GM18909 (cell line): ENCODE data around the gene ANKFN1.

Experiments
- ATAC-seq: cut with Tn5 transposase; IDR thresholded peaks from one replicate; pipeline ENCODE4 v1.9.1; 2021; ENCODE audit warnings: mild to moderate bottlenecking; ENCODE audit not compliant: unreplicated experiment, poor library complexity

Gene ANKFN1

GRCh38 chr17:56536766-56537165, 383.5 kb downstream of the ANKFN1 start:
- ATAC-seq = no peak

DNA sequence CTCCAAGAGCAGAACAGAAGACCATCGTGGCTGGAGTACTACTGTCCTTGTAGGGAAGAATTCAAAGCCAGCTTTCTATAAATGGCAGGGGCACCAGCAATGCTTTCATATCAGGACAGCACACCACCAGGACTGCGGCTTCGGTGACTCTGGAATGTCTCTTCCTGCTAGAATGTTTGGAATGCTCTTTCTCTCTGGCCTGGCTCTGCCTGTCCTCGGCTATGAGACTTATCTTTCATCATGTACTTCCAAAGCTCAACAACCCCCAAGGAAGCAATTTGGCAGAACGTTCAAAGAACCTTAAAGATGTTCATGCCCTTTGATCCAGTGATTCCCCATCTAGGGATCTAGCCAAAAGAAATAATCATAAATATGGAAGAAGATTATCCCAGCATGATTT, 387.6 kb downstream of the ANKFN1 start:
- ATAC-seq = no peak

DNA sequence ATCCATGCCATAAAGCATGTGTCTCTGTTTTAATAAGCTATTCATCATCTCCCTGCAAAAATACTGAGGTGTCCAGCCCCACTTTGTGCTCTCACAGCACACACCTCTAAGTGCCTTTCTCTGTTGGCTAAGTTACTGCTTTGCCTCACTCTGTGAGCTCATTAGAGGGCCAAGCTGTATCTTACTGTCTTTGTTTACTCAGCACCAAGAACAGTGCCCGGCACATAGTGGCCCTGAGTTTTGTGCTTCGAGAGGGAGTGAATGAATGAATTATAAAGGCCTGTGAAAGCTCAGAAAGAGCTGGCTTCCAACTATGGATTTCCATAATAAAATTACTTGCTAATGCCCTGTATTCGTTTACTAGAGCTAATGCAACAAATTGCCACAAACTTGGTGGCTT, 390.0 kb downstream of the ANKFN1 start:
- no peak for ATAC-seq

GRCh38 chr17:56545106-56545505, 391.8 kb downstream of the ANKFN1 start:
- ATAC-seq = no peak

- no peak for ATAC-seq
These were observed 392.7 kb downstream of the ANKFN1 start for GRCh38 chr17:56545930-56546329.

GRCh38 chr17:56548661-56549060, 395.4 kb downstream of the ANKFN1 start:
- no peak for ATAC-seq

- ATAC-seq = no peak
These were observed 396.2 kb downstream of the ANKFN1 start for GRCh38 chr17:56549501-56549900.

DNA sequence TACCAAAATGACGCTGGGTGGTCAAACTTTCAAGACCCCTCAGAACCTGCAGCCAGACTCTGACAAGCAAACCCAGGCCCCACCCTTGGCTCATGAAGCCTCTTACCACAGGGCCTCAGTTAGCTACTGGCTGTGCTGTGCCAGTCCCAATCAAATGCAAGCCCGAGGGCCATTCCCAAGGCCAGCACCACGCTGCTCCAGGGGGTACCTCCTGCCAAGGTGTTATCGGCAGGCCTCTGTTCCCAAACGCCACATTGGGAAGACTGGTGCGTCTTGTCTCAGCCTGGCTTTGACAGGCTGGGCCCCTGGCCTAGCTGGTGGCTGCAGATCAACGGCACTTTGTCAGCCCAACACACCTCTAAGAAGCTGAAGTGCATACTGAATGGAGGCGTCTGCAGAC, 404.4 kb downstream of the ANKFN1 start:
- no peak for ATAC-seq

DNA sequence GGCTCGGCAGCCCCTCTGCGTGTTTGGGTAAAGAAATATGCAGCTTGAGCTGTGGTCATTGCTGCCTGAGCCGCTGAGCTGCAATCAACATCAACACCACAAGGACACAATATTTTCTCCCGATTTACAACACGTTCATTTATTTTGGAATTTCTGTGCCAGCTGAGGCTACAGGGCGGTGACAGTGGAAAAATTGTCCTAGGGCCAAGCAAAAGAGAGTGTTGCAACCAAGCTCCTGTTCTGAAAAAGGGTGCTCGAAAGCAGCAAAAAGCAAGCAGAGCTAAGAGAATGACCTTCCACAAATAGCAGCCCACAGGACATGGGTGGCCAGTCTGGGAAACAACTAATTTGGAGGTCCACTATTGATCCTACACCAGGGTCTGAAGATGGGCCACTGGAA, 404.8 kb downstream of the ANKFN1 start:
- ATAC-seq = no peak
